ENCODE results near the gene ZNF789. TPM values are rescaled to one million over a fixed set of nuclear protein-coding genes. Genes with fewer than 3 reads are reported as not detected.
"Not testable (repeated sequence)": the region's sequence is repeated elsewhere in the genome, so short reads cannot be mapped to it uniquely, and the experiment has no call there.

The ZNF789 gene
- total RNA-seq, 1 donor from 2014 or later = 20.6 TPM

DNA sequence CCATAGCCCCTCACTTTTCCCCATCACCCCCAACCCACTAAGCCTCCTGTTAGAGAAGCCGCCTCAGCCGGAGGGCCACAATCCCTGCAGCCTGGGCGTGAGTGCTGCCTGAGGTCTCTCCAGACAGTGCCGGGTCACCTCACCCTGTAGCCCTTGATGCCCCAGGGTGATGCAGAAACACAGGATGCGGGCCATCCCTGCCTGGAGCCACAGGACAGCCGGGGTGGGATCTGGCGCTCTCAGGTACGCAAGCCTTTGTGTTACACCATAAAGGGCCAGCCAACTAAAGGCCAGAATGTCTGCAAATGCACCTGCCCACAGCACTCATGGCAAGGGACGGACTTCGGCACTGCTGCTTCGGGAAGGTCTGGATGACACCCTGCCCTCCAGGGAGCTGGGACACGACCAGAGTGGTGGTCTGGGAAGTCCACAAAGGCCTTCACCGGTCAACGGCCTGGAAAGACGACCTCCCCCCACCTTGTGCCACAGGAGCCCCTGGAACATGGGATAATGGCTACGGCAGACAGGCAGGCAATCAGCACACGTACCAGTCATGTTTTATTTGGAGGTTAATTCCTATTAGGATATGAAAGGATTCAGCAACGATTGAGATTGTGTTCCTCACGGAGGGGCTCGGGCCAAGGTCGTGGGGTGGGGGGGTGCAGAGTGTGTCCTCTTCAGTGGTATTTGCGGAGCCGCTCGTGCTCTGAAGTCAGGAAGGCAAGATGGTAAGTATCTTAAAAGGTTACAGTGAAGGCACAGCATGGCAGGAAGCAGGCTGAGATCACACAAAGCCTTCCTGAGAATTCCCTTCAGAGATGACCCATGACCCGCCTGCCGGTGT lies 14.8 kb upstream of the ZNF789 start:
- no peak for DNase-seq (ENCODE audit: low spot score)

- DNase-seq (ENCODE audit: low spot score) = no peak
These were observed 13.6 kb upstream of the ZNF789 start for GRCh38 chr7:99459087-99459486.

DNA sequence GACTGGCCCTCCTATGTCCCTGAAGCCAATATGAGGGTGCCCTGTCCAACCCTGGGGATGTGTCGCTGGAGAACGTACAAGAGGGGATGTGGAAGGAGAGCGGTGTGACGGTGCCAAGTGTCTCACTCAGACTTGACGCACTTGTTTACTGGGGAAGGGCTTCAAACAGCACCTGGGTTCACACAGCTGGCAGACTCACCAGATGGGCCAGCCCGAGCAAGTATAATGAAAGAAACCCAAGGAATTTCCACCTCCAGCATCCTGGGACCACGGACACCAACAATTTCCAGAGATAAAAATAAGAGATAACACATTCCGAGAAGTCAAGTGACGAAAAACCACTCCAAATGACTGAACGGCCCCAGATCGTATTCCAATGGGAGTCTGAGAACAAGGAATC lies 12.0 kb upstream of the ZNF789 start:
- DNase-seq (ENCODE audit: low spot score) = no peak

DNA sequence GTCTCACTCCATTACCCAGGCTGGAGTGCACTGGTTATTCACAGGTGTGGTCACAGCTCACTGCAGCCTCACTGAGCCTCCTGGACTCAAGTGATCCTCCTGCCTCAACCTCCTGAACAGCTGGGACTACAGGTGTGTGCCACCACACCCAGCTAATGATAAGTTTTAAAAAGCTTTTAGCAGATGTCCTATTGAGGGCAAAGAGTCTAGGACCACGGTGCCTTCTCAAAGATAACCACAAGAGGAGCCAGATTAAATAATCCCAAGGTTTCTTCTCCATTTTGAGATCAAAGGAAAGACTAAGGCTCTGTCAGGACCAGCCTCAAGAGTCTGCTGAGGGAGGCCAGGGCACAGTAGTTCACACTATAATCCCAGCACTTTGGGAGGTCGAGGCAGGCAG lies 11.5 kb upstream of the ZNF789 start:
- DNase-seq (ENCODE audit: low spot score) = no peak

GRCh38 chr7:99465421-99465768 lies 7.3 kb upstream of the ZNF789 start:
- DNase-seq (ENCODE audit: low spot score) = no peak

DNA sequence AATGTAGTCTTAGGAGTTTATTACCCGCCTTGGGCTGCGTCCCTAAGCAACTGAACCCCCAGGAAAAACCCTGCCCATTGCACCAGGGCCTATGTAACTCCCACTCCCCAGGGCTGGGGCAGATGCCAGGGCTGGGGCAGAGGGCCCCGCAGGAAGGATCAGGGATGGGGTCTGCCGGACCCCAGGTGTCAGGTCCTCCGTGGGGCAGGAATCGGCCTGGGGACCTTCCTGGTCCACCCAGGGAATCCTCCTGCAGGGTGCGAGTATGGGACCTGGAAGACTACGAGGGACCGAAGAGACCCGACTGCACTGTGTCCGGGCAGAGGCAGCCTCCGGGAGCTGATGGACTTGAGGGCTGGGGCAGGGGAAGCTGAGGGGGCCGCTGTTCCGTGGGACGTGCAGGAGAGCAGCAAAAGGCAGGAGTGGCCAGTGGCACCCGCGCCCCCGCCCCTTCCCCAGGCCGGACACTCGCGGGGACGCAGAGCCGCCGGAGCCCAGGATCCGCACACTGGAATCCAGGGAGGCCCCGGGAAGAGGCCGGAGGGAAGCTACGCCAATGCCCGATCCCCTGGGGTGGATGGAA lies 4.3 kb upstream of the ZNF789 start:
- DNase-seq (ENCODE audit: low spot score) = no peak

GRCh38 chr7:99469381-99470065 lies 3.2 kb upstream of the ZNF789 start:
- no peak for DNase-seq (ENCODE audit: low spot score)

DNA sequence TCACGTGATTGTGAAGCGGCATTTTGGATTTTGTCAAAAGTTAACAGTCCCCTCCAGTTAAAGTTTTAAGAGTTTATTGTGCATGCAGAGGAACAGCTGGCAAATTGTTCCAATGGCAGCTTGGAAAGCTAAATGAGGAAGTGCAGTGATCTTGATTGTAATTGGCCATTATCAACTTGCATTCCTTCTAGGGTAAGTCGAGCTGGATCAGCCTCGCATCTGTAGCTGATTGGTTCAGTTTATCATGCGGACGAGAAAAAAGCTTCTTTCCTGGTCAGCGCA lies 566 bp downstream of the ZNF789 start:
- DNase-seq (ENCODE audit: low spot score) = no peak

- no peak for DNase-seq (ENCODE audit: low spot score)
These were observed 3.4 kb downstream of the ZNF789 start for GRCh38 chr7:99476107-99476506.

- no peak for DNase-seq (ENCODE audit: low spot score)
These were observed 6.1 kb downstream of the ZNF789 start for GRCh38 chr7:99478464-99479440.

GRCh38 chr7:99485094-99485493 lies 12.4 kb downstream of the ZNF789 start:
- DNase-seq (ENCODE audit: low spot score) = no peak

- DNase-seq (ENCODE audit: low spot score) = no peak
These were observed 16.5 kb downstream of the ZNF789 start for GRCh38 chr7:99489235-99489634.

GRCh38 chr7:99490878-99491277 lies 18.2 kb downstream of the ZNF789 start:
- DNase-seq (ENCODE audit: low spot score) = no peak

DNA sequence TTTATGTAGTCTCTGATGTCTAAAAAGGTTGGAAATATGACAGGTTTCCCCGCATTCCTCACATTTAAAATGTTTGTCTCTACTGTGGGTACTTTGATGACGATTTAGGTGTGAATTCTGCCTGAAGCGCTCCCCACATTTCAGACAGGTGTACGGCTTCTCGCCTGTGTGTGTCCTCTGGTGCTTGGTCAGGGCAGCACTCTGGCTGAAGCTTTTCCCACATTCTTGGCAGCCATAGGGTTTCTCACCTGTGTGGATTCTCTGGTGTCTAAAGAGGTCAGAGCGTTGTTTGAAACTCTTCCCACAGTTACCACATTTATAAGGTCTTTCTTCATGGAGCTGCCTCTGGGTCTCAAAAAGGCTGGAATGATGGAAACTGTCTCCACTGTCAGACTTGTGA lies 21.1 kb downstream of the ZNF789 start:
- no peak for DNase-seq (ENCODE audit: low spot score)

DNA sequence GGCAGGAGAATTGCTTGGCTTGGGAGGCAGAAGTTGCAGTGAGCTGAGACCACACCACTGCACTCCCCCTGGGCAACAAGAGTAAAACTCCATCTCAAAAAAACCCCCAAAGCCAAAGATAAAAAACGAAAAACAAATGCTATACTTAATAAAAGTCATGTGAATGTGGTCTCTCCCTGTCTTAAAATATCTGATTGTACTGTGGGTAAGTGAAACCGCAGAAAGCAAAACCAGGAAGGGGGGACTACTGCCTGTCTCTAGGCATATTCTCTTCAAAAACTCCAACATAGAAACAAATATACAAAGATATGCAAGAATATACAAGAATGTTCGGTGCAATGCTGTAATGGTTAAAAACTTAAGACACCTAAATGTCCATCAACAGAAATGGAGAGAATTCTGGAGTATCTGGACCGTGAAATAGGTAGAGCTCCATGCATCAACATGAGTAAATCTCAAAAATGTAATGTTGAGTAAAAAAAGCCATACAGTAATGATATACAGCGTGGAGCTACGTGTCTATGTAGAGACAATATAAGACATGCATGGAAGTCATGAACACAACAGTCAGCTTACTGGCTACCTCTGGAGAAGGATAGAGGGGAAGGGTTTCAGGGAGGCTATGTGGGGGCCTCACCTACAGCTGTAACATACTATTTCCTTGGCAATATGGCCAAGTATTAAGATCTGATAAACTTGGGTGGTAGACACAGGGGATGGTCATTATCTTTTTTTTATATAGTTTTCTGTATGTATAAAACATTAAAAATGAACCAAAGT lies 25.3 kb downstream of the ZNF789 start:
- no peak for DNase-seq (ENCODE audit: low spot score)

DNA sequence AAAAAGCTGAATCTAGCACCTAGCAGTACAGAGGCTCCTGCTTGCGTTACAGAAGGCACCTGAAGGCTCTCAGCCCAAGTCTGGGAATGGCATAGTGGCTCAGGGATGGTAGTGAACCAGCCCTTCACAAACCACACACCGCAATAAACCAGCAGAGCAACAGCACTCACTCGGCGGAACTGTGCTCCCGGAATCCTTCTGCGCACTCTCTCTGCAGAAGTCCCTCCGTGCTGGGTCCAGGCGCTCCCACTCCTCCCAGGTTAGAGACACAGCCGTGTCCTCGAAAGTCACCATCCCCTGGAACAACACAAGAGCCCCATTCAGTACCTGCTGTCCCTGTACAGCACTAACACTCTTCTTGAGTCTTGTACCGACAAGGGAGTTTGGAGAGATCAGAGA lies 25.9 kb downstream of the ZNF789 start:
- no peak for DNase-seq (ENCODE audit: low spot score)

GRCh38 chr7:99499371-99499720 lies 26.7 kb downstream of the ZNF789 start:
- DNase-seq (ENCODE audit: low spot score) = no peak

GRCh38 chr7:99499721-99500636 lies 27.3 kb downstream of the ZNF789 start, which contains the start of gene ZNF394:
TSS of gene ZNF394 (minus strand) at chr7:99500281. CDS start at chr7:99500093, 188 bp downstream.
- peak; percentile 91 for DNase-seq (ENCODE audit: low spot score)

DNA sequence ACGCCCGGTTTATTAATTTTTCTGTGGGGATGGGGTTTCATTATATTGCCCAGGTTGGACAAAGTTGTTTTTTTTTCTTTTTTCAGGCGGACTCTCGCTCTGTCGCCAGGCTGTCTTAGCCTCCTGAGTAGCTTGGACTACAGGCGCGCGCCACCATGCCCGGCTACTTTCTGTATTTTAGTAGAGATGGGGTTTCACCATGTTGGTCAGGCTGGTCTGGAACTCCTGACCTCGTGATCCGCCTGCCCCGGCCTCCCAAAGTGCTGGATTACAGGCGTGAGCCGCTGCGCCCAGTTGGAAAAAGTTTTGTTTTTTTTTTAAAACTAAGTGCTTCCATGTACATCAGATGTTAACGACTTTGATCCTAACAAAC lies 27.9 kb downstream of the ZNF789 start:
- DNase-seq (ENCODE audit: low spot score) = no peak

GRCh38 chr7:99501236-99501635 lies 28.5 kb downstream of the ZNF789 start:
- not testable (repeated sequence) for DNase-seq (ENCODE audit: low spot score)
